ENCODE measurements around the gene TOLLIP.
A peak's percentile ranks its signal among the peaks of the same experiment; 100 is the strongest.
"Not testable (repeated sequence)": the region's sequence is repeated elsewhere in the genome, so short reads cannot be mapped to it uniquely, and the experiment has no call there.

TOLLIP gene

DNA sequence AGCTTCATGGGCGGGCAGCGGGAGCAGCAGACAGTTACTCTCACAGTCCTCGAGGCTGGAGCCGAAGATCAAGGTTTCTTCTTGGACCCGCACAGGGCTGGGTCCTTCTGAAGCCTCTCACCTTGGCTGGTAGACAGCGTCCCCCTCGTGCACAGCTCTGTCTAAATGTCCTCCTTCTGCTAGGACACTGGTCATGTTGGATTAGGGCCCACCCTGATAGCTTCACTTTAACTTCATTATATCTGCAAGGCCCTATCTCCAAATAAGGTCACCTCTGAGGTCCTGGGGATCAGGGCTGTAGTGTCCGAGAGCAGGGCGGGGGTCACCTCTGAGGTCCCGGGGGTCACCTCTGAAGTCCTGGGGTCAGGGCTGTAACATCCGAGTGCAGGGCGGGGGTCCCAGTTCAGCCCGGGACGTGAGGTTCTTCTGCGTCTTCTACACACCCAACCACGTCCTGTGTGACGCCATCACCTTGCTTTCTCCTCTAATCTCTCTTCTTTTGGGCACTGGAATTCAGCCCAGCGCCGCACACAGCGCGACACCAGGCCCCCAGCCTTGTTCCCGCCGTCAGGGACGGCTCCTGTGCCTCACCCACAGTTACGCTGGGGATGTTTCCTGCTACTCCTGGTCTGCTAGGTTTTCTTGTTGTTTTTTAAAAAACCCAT lies 34.1 kb upstream of the TOLLIP start:
- DNase-seq, result no peak

DNA sequence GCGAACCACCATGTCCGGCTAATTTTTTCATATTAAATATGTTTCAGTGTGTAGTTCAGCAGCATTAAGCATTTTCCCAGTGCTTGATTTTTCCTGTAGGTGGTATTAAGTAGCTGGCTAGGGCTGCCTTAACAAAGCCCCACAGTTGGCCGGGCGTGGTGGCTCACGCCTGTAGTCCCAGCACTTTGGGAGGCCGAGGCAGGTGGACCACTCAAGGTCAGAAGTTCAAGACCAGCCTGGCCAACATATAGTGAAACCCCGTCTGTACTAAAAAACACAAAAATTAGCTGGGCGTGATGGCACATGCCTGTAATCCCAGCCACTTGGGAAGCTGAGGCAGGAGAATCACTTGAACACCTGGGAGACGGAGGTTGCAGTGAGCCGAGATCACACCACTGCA lies 33.5 kb upstream of the TOLLIP start:
- no peak for DNase-seq

DNA sequence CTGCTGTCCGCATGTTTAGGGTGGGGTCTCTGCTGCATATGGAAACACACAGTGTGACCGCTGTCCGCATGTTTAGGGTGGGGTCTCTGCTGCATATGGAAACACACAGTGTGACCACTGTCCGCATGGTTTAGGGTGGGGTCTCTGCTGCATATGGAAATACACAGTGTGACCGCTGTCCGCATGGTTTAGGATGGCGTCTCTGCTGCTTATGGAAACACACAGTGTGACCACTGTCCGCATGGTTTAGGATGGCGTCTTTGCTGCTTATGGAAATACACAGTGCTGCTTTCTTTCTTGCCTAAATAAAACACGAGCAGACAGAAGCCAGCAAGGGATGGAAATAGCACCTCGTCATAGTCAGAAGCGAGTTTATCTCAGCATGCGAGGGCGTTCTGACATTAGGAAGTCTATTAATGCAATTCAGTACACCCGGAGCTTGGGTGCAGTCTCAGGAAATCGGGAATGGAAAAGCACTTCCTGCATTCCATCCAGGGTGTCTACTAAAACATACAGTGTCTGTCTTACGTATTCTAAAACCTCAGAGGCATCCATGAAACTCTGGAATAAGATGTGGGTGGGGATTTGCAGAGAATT lies 32.6 kb upstream of the TOLLIP start:
- DNase-seq, result no peak

DNA sequence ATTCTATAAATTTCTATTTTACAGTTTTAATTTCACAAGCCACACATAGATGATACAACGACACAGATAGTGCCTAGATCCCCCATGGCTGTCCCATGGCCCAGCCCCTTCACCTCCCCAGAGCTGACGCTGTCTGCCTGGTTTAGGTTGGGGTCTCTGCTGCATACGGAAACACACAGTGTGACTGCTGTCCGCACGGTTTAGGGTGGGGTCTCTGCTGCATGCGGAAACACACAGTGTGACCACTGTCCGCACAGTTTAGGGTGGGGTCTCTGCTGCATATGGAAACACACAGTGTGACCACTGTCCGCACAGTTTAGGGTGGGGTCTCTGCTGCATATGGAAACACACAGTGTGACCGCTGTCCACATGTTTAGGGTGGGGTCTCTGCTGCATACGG lies 31.8 kb upstream of the TOLLIP start:
- DNase-seq, result not testable (repeated sequence)

DNA sequence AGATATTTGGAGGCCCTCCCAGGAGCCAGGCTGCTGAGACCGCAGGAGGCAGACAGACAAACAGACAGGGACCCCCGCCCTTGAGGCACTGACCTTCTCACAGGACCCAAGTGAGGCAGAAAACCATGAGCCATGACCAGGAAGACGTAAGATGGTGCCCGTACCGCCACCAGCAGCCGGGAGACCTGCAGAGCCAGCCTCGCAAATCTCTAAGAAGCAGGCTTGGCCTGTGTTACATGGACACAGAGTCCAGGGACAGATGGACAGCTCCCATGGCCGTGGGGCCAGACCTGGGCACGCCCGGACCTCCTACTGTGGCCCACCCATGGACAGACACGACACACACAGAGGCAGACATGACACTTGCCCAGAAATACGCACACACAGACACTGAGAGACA lies 30.7 kb upstream of the TOLLIP start:
- DNase-seq, result no peak

DNA sequence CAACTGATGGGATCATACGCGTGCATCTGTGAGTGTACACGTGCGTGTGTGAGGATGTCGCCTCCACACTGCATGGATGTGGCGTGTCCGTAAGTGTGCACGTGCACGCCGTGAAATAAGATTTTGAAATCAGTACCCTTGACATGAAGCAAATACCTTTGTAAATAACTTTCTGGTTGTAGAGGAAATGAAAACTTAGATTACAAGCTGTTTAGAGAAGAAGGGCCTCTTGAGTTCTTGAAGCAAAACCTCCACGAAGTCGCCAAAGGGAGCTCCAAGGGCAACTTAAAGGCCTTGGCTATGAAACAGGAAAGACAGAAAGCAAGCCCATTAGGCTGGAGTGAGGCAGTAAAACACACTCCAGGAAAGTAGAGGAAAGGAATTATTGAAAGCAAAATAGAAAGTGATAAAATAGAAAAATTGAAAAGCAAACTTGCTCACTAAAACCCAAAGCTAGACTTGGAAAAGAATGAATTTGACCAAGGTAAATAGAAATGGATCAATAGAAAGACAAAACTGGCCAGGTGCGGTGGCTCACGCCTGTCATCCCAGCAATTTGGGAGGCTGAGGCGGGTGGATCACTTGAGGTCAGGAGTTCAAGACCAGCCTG lies 29.7 kb upstream of the TOLLIP start:
- DNase-seq, result no peak

DNA sequence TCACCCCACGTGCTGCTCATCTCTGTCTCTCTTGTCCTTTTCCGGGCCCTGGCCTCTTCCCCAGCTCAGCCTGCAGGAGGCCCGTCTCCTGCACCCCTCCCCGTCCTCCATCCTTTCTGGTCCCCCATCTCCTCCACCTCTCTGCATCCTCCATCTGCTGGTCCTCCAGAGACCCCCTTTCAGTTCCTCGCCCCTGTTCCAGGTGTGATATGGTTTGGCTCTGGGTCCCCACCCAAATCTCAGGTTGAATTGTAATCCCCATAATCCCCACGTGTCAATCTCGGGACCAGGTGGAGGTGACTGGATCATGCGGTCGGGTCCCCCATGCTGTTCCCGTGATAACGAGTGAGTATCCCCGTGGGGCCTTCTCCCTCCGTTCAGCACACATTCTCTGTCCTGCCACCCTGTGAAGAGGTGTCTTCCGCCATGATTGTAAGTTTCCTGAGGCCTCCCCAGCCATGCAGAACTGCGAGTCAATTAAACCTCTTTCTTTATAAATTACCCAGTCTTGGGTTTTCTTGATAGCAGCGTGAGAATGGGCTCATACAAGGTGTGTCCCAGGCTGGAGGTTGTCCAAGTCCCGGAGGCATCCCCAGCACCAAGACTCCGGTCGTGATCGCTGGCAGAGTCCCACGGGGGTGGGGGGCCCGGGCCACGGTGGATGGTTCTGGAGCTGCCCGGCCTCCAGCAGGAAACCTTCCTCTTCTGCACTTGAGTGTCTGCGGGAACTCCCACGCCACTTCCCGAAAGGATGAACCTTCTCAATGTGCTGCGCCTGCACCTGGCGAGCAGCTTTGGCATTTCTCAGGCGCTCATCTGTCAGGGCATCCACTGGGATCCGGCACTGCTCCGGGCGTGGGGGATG lies 29.0 kb upstream of the TOLLIP start:
- no peak for DNase-seq

DNA sequence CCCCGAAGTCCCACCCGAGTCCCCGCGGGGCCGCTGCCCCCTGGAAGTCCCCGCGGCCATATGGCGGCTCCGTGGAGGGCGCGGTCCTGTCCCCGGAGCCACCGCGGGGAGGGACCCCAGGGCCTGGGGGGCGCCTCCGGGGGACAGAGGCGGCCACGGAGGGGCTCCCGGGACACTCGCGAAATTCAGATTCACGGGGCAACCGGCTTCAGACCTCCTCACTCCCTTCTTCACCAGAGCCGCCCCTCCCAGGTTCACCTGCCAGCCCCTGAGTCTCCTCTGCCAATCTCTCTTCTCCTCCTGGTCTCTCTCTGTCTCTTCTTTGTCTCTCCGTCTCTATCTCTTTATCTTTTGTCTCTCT lies 28.2 kb upstream of the TOLLIP start:
- DNase-seq, result no peak

DNA sequence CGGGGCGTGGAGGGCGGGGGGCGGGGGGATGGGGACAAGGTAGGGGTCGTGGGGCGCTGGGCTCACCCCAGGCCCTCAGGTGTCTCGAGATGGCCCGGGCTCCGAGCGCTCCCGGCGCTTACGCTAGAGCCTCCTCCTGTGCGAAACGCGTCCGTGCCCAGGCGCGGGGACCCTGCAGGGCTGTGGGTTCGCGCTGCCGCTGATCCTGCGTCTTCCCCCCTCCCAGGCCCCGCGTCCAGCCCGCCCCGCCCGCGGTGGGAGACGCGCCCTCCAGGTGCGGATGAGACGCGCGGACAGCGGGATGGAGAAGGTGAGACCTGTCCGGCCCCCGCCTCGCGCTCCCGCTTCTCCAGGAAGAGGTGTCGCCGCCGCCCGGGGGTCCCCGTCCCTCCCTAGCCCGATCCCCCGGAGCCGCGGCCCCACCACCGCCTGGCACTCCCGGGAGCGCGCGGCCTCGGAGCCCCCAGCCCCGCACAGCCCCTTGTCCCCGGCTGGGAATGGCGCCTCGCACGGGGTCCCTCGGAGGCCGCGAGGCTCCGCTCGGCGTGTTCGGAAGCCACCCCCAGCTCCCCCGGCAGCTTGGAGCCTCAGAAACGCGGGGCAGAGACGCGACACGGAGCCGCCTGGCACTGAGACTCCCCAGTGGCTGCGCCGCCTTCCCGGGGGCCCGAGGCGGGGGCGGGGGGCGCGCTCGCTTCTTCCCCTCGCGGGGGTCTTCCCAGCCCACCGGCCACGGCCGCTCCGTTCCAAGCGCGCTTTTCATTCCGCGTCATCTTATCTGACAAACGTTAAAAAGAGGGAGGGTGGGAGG lies 27.6 kb upstream of the TOLLIP start:
- no peak for DNase-seq

DNA sequence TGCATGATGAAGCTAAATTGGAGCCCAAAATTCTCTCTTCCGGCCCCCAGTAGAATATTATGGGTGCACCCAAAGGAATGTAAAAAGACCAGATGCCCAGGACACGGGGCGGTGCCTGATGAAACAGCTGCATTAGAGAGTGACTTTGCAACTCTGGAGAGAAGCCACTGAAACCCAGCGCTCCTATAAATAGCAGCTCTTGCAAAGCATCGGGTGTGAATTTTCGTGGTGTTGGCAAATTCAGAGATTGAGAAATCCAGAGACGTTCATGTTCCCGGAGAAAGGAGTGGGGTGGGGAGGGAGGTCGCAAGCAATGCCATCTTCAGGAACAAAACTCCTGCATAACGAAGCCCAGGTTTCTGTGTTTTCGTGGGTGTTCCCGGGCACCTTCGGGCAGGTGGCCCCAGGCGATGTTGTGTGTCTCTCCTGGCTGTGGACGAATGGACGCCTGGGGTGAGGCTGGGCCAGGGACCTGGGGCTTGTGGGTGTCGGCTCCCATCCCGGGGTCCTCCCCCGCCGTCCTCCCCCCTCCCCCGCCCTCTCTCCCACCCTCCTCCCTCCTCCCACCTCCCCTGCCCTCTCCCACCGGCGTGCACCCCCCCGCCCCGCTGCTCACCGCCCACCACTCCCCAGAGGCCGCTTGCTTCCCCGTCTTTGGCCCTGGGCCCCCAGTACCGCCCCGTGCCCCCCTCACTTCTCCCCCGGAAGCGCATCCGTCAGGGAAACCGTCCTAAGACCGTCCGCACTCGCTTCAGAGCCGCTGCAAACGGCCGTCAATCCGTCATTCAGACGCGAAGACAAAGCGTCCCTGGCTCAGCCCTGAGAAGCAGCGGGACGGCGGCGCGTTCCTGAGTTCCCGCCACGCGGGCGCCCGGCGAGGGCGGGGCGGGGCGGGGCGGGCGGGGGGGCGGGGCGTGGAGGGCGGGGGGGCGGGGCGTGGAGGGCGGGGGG lies 26.7 kb upstream of the TOLLIP start:
- peak; percentile 51 for DNase-seq

DNA sequence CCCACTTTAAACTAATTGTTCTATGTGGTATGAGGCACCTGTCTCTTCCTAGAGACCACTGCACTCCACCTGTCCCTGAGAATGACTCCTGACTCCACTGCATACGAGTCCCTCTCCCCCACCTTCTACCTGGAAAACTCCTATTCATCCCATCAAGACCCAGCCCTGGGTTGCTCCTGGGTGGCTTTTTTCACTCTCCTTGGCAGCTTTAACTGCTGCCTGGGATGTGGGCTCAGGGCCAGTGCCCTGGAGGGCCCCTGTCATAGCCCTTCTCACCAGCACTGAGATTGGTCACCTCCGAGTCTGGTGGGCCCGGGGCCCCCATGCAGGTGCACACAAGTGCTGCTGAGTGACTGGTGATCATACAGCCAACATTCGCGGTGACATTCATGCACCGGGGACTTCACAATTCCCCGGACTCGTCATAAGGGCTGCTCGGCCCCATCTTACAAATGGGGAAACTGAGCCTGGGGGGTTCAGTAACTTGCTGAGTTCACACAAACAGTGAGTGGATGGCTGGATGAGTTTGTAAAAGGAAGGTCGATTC lies 25.9 kb upstream of the TOLLIP start:
- DNase-seq, result no peak

DNA sequence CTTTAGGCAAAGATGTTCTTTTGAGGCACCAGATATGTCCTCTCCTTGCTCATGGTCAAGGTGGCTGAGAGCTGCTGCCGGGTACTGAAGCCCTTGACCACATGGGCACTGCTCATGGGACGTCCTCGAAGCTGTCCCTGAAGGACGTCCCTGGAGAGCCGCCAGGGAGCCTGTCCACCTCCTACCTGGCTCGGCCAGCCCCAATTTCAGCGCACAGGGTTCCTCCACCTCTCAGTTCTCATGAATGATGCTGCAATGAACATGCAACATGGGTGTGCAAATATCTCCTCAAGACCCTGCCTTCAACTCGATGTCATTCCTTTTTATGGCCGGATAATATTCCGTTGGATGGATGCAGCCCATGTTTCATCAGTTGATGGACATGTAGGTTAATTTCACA lies 24.4 kb upstream of the TOLLIP start:
- no peak for DNase-seq

DNA sequence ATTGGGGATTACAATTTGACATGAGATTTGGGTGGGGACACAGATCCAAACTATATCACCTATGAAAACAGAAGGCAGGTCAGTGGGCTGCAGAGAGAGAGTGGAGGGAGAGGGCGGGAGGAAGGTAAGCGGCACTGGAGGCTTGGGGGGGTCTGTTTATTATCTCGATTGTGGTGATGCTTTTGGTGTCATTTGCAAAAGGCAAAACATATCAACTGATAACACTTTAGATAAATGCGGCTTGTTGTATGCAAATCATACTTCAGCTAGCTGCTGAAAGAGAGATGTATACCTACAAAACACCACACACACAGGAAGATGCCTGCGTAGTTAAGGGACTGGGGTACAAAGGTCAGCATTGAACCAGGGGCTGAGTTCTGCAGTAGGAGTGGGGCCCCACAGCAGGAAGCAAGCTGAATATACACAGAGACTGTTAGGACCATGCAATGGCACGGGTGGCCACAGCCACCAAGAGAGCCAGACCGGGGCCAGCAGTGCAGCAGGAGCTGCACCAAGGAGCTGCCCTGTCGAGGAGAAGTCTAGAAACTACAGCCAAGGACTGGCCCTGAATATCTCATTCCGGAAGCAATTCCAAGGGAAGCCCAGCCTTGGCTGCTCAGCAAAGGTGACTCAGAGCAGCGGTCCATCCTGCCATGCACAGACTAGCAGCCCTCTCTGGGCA lies 23.8 kb upstream of the TOLLIP start:
- no peak for DNase-seq

DNA sequence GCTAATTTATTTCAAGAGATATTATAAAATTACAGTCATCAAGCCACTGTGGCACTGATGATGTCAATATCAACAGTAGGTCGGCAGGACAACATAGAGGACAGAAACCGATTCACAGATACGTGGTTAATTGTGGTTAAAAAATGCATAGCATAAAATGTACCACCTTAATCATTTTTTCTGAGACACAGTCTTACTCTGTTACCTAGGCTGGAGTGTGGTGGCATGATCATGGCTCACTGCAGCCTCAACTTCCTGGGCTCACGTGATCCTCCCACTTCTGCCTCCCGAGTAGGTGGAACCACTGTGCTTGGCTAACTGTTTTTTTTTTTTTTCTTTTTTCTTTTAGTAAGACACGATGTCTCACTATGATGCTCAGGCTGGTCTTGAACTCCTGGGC lies 21.0 kb upstream of the TOLLIP start:
- no peak for DNase-seq

DNA sequence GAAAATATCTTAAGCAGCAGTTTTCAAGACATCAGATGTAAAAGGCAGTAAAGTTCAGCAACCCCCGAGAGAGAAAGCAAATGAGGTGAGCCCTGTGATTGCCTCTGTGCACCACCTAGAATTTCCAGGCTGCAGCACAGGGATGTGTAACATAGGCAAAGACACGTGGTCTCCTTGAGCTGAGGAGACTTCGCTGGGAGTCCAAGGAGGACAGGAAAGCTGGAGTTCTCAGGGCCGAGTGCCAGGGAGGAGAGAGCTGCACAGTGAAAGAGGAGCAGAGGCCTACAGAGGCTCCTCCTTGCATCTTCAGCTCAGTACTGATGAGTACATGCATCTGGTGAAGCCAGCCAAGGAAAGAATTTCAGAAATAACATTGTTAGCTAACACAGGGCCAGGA lies 17.6 kb upstream of the TOLLIP start:
- DNase-seq, result no peak

DNA sequence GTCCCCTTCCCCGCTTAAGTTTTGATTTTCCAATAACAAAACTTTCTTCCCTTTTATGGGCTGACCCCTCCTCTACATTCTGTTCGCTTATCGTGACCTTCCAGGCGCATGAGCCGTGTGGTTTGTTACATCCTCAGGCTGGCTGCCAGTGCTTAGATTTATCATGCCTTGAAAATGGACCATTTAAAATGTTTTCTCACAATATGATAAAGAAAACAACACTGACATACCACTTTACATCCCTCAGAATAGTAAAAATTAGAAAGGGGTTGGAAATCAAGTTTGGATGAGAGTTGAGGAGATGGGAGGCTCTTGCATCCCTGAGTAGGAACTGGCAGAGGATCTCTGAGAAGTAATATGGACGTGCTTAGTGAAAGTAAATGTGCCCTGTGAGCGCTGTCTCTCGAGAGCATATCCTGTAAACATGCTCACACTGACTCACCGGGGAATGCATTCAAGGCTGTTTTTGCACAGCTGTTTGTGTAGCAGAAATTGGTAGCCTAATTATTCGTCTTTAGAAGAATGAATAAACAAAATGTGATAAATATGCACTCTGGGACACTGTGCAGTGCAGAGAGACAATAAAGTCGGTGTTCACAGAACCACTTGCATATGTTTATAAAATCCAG lies 17.1 kb upstream of the TOLLIP start:
- no peak for DNase-seq

DNA sequence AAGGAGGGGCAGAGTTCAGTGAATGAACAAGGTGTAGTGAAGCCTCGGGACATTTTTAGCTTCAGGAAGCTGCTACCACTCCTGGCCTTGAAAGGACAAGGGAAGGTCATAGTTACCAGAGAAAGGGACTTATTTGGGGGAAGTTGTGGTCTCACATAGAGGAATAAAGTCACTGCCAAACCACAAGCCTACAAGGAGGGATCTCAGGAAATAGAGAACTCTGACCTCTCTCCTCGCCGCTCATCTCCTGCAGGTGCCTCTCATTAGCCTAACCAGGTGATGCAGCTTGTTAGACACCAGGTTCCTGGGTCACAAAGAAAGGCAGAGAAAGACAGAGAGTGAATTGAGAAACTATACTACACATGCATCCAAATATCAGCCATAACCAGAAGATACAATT lies 14.3 kb upstream of the TOLLIP start:
- DNase-seq, result no peak

DNA sequence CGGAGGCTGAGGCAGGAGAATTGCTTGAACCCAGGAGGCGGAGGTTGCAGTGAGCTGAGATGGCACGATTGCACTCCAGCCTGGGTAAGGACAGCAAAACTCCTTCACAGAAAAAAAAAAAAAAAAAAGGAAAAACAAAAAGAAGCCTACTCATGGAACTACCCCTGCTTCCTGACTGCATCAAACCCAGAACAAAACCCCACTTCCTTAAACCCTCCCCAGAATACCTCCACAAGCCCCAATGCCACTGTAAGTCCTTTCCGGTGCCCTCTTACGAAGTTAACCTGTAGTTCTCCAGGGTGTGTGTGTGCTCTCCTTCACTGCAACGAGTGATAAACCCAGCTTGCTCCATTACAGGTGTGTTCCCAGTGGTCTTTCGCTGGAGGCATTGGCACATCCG lies 8.6 kb upstream of the TOLLIP start:
- DNase-seq, result no peak

DNA sequence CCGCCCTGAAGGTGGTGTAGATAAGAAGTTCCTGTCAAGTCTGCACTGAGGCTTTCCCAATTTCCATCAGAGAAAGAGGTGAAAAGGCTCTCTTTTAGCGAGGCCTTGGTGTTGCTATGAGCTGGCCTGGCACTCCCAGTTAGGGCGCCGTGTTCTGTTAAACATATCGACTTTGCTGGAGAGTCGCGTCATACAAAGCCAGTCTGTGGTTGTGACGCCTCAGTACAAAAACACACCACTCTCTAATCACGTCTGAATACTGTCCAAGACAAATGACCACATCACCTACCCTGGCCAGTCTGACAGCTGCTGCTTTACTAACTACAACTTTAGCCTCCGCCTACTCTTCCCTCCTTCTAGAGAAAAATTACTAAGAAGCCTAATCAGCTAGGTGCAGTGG lies 8.0 kb upstream of the TOLLIP start:
- no peak for DNase-seq

DNA sequence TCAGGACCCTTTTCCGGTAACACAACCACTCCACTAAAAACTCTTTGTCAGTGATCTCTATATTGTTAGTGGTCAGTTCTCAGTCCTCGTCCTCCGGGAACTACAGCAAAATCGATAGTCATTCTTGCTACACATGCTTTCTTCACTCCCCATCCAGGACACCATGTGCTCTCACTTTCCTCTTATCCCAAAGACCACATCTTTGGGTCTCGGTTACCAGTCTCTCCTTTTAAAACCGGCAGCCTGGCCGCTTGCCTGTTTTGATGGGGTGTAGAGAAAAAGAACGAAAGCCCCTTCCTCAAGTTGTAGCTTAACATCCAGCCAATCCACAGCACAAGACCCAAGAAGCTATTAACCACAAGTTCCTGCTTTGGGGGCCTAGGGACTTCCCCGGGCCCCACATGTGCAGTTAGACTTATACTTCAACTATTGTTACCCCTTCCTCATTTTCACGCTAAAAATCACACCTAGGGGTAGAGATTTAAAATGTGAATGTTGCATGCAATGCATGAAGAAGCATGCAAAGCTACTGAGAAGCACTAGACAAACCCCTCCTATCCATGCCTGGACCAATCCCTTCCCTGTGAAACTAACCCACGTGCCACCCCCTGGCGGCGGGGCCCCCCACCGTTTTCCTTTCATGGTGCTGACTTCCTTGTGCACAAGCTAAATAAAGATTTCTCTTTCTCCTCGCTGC lies 1.5 kb upstream of the TOLLIP start:
- no peak for DNase-seq

All from activated CD4-positive, CD25-positive, alpha-beta regulatory T cell treated with anti-CD3 and anti-CD28 coated beads, Interleukin-2, amount 50 U/mL, for 72 hours (primary cell).